GM18907 (cell line): ENCODE measurements around the gene ACADVL.
"Not testable (repeated sequence)": the region's sequence is repeated elsewhere in the genome, so short reads cannot be mapped to it uniquely, and the experiment has no call there.

Experiments used
- ATAC-seq: cut with Tn5 transposase; IDR thresholded peaks from one replicate; pipeline ENCODE4 v1.9.1; 2021; ENCODE audit warnings: mild to moderate bottlenecking, moderate library complexity; ENCODE audit not compliant: unreplicated experiment

The ACADVL gene

DNA sequence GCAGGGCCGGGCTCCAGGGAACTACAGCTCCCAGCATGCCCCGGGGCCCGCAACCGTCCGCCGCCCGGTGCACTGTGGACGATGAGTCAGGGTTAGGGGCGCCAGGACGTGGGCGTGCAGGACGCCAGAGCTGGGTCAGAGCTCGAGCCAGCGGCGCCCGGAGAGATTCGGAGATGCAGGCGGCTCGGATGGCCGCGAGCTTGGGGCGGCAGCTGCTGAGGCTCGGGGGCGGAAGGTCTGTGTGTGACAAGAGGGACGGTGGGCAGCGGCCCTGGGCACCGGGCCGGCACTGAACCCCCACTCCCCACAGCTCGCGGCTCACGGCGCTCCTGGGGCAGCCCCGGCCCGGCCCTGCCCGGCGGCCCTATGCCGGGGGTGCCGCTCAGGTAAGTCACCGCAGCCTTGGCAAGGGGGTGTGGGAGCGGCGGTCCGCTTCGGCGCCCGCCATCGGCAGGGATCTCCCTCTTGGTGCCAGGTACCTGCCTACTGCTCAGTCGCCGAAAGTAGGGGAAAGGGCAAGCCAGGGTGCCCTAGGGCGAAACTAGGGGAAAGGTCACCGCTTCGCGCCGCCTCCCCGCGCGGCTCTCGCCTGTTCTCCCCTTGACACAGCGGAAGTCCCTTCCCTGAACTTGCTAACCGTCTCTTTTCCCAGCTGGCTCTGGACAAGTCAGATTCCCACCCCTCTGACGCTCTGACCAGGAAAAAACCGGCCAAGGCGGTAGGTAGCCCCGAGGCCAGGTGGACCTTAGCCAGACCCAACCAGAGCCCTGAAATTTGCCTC is at the start of gene ACADVL, which contains the start of gene DLG4:
TSS of gene ACADVL (plus strand) at position 127 of the 781 bp plus-strand sequence. CDS start at position 174, 47 bp downstream.
TSS of gene DLG4 (minus strand) at position 25 of the 781 bp plus-strand sequence.
- ATAC-seq = peak; percentile 46

DNA sequence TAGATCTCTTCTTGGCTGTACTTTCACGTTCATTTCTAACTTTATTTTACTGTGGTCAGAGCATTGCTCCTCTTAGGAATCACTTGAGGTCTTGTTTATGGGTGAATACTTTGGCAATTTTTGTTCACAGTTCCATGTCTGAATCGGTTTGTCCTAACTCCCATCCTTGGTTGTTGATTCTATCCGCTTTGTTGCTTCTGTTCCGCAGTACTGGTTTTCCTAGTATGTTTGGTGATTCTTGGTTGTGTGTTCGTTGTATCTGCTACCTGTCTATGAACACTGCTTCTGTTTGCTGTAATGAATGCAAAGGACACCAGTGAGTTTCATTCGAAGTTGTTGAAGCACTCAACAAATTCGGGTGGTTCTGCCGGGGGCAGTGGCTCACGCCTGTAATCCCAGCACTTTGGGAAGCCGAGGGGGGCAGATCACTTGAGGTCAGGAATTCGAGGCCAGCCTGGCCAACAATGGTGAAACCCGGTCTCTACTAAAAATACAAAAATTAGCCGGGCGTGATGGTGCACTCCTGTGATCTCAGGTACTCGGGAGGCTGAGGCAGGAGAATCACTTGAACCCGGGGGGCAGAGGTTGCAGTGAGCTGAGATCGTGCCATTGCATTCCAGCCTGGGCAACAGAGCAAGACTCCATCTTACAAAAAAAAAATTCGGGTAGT is 47.1 kb upstream of the ACADVL start:
- not testable (repeated sequence) for ATAC-seq

DNA sequence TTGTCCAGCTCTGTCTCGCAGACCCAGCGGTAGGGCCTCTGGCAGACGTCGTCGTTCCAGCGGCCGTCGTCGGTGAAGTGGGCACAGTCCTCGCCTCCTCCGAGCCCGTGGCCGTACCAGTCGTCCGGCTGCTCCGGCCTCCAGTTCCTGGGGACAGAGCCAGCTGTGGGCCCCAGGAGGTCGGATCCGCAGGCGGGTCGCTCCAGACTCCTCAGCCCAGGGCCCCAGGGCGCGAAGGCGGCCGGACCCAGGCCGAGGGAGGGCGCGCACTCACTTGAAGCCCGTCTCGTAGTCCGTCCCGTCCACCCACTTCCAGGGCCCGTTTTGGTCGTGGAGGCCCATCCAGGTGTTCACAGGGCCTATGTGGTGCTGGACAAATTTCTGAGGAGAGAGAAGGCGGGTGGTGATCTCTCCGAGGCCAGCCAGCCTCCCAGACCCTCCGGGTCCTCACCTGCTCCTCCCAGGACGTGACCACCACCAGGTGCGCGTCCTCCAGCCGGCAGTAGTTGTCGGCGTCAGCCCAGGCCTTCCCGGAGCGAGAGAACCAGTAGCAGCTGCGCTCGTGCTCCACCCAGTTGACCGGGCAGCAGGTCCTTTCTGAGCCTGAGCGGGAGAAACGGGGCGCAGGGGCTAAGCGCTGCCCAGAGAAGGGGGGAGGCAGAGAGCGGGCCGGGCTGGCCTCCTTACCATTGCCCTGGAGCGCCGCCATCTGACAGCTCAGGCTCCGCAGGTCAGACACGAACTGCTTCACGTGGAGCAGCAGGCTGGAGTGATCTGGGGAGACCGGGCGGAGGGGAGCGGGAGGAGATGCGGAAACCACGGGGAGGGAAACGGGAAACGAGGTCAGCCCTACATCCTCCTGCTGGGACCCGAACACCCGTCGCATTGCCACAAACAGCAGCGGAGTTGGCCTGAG is 45.8 kb upstream of the ACADVL start:
- ATAC-seq = no peak

DNA sequence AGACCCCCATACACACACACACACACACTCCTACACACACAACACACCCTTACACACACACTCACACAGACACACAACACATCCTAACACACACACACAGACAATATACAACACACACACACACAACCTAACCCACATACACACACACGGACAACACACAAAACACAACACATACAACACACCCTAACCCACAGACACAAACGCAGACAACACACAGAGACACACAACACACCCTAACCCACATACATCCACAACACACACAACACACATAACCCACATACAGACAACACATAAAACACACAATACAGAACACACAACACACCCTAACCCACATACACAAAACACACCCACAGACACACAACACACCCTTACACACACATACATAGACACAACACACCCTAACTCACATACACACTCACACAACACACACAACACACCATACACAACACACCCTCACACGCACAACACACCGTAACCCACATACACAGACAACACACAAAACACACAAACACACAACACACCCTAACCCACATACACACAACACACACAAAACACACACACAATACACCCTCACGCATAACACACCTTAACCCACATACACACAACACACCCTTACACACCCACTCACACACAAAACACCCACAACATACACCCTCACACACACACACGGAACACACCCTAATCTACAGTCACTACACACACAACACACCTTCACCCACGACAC is 45.0 kb upstream of the ACADVL start:
- ATAC-seq = no peak

DNA sequence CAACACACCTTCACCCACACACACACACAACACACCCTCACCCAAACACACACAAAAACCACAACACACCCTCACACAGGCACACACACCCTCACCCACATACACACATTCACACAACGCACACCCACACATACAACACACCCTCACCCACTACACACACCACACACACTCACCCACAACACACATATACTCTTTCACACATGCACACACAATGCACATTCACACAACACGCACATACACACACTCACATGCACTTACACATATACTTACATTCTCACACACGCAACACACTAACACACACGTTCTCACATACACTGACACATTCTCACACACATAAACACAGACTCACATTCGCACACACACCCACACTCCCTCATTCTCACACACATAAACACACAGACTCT is 44.4 kb upstream of the ACADVL start:
- ATAC-seq = no peak

DNA sequence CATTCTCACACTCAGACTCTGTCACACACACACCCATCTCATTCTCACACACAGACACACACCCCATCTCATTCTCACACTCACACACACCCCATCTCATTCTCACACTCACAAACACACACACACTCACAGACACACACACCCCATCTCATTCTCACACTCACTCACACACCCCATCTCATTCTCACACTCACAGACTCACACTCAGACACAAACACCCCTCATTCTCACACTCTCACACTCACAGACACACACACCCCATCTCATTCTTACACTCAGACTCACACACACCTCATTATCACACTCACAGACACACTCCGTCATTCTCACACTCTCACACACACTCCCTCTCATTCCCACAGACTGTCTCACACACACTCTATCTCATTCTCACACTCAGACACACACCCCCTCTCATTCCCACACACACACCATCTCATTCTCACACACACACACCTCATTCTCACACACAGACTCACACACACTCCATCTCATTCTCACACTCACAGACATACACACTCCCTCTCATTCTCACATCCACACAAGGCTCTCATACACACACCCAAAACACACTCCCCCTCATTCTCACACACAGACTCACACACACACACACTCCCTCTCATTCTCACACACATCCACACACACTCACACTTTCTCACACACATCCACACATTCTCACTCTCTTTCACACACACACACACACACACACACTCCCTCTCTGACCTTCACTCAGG is 43.5 kb upstream of the ACADVL start:
- ATAC-seq = no peak

DNA sequence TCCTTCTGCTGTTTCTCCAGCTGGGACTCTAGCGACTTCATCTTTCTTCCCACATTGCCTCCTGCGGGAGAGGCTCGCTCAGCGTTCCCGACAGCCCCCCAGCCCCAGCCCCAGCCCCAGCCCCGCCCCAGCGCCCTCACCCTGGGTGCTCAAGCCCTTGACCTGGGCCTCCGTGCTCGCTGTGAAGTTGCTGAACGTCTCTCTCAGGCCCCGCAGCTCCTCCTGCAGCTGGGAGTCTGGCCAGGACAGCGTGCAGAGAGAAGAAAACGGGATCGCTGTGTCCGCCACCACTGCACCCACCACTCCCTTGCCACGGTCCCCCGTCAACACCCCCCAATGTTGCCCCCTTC is 42.9 kb upstream of the ACADVL start:
- ATAC-seq = no peak

DNA sequence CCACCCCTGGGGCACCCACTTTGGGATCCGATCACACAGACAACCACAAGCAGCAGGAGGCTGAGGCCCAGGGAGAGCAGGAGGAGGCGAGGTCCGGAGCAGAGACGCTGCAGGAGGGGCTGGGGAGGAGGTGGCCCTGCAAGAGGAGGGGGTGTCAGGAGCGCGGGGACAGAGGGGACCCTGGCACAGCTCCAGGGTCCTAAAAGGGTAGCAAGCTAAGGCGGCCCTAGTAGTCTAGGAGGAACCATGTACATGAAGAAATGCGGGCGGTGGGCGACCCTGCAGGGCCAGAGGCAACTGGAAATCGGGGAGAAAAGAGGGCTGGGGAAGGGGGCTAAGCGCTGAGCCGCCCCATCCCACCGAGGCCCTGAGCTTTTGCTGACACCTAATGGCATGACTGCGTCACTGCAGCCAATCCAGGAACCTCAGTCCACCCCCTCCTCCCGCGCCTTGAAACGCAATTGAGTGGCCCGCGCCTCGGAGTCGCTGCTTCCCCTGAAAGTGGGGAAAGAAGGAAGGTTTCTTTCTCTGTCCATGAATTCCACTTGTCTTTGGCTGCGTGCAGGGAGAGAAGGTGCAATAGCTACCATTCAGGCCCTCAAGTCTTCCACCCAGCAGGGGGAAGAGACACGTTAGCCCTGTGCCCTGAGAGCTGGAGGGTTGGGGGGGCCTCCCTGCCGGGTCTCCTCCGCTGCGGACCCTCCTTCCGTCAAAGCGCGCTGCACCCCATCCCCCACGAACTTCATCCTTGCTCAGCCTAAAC is 42.4 kb upstream of the ACADVL start:
- no peak for ATAC-seq

DNA sequence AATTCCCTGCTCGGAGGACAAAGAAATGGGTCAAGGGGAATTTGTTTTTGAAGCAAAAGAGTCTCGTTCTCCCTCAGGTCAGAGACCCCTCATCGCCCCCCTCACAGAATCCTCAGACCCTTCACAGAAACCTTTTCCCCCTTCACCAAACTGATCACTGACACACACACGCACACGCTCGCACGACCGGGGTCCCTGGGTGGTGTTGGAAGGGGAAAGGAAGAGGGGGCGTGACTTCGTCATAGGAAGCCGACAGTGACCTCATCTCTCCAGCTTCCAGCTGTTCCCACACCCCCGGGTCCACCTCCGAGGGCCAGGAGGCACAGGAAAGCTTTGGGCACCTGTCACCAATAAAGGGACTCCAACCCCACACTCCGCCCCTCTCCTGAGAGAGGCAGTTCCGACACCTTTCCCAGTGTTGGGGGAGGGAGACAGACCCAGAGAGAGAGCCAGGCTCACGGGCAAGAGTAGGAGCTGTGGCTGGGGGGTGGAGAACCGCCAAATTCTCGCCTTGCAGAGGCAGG is 41.7 kb upstream of the ACADVL start:
- no peak for ATAC-seq

DNA sequence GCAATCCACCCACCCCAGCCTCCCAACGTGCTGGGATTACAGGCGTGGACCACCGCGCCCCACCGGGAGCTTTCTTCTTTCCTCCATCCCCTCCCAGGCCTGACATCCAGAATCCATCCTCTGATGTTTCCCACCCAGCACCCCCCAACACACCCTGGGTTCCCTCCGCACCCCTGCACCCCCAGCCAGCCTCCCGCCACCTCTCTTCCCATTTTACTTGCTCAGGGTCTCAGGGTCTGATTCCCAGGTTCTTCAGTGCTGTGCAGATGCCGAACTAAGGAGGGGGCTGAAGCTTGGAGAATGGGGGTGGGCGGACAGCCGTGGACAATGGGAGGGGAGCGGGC is 40.8 kb upstream of the ACADVL start:
- no peak for ATAC-seq

DNA sequence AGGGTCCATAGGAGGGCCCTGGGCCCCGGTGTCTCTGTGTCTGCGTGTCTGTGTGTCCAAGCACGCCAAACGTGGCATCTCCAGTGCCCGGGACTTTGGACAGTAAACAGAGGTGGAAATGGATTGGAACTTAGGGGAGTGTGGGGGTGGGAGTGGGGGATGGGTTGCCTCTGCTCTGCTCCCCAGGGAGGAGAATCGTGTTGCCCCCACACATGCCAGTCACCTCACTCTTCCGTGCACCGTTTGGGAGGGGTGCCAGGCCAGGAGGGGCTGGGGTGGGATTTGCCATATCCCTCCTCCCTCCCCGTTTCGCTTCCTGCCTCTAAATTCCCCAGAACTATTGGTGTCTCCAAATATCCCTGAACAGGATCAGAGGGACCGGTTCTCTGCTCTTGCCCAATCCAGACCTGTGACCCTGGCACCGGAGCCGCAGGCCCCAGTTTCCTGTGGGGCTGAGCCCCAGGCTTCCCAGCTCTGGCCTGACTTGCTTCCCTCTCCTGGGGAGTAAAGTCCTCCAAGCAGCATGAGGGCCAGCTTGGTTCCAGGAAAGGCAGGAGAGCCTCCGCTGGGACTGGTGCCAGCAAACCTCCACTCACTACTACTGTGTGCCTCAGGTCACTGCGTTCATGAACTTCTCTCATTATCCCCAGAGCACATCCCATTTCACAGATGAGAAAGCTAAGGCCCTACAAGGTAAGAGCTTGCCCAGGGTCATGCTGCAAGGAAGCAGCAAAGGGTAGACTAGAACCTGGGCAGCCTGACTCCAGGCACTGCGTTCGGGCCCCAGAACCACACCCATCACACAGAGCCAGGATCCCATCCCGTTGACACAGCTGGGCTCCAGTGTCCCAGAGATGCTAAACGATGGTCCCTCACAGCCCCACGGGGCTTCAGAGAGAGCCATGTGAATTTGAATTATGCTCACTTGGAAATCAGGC is 40.2 kb upstream of the ACADVL start, which contains the start of gene ASGR1:
TSS of gene ASGR1 (minus strand) at position 54 of the 938 bp plus-strand sequence. CDS start 807 bp downstream, outside the sequence.
- ATAC-seq = no peak

DNA sequence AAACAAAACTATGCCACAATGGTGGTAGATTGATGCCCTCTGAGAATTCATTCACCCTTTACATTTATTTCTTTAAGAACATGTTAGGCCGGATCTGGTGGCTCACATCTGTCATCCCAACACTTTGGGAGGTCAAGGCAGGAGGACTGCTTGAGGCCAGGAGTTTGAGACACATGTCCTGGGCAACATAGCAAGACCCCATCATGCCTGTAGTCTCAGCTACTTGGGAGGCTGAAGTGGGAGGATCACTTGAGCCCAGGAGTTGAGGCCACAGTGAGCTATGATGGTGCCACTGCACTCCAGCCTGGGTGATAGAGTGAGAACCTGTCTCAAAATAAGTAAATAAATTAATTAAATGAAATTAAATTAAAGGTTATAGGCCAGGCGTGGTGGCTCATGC is 37.6 kb upstream of the ACADVL start:
- ATAC-seq = not testable (repeated sequence)

DNA sequence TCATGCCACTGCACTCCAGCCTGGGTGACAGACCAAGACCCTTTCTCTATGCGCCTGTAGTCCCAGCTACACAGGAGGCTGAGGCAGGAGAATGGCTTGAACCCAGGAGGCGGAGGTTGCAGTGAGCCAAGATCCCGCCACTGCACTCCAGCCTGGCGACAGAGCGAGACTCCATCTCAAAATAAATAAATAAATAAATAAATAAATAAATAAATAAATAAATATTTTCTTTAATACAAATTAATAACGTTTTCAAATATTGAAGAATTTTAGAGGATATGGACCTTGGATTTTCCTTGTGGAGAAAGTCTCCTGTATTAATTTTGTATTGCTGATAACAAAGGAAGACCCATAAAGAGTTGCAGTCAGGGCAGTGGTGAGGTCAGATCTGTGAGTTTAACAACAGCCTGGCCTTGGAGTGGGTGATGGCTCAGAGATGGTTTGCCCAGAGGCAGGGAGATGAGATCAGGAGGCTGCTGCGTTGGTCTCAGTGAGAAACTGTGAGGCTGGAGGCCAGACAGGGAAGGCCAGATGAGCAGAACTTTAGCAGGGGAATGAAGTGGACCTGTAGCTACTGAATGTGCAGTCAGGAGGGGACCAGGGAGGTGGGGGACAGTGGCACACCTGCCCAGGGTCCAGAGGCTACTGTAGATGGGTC is 36.2 kb upstream of the ACADVL start:
- ATAC-seq = no peak

DNA sequence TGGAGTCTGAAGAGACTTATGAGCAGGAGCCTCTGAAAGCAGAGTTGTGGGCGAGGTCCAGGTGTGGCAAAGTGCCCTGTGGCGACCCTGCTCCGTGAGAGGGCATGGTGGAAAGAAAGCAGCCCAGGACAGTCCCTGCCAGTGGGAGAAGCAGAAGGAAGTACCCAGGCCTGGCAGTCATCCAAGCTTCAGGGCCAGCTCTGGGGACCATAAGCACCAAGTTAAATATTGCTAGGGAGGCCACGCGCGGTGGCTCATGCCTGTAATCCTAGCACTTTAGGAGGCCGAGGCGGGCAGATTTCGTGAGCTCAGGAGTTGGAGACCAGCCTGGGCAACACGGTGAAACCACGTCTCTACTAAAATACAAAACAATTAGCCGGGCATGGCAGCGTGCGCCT is 35.6 kb upstream of the ACADVL start:
- ATAC-seq = no peak

DNA sequence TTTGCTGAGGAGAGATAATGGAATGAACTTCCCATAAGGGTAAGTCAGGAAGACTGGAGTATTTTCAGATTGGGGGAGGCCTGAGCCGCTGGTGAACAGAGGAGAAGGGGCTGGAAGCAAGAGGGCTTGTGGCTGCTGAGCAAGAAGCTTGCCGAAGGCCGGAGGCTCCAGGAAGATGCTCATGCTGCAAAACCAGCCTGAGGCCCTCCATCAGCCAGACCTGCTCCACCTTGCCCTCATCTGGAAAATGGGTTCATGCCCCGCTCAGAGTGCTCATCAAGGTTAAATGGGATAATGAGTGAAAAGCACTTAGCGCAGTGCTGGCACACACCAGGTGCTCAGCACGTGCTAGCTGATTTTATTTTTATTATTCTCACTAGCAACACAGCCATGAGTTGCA is 35.1 kb upstream of the ACADVL start:
- ATAC-seq = no peak

DNA sequence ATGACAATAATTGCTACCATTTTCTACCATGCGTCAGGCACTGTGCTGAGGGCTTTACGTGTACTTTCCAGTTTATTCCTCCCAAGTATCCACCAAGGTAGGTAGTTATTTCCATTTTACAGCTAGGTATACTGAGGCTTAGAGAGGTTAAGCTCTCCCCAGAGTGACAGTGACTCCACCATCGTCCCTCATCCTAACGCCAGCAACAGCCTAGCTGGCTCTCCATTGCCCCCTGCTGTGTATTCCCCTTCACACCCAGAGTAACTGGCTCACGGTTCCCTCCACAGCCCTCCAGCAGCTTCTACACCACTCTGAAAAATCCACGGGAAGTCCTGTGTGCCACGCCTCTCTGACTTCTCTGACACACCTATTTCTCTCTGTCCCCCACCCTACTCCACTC is 33.5 kb upstream of the ACADVL start:
- no peak for ATAC-seq

DNA sequence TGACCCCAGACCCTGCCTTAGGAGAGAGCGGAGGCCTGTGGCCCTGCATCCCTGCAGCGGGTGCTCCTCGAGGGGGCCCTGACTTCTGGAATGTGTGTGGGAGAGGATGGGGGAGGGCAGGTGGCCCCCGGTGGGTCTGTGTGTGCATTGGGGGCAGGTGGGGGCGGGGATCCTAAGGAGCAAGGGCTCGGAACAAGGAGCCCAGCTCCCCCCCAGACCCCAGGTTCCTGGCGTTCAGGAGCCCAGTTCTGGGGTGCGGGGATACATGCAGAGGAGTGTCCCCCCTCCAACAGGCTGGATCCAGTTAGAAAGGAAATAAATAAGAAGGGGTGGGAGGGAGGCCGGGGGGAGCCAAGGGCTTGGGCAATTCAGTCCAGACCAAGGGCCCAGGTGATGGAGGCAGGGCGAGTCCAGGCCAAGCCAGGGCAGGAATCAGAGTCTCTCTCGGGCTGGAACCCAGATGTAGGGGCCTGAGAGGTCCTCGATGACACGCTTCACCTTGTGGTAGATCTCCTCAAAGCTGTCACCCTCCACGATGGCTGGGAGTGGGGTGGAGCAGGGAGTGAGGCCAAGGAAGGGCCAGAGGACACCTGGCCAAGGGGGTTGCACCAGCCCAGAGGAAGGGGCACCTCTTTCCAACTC is 29.3 kb upstream of the ACADVL start:
- ATAC-seq = no peak
